Measurements from ENCODE around the gene FOXJ1.
"Not testable (repeated sequence)": the region's sequence is repeated elsewhere in the genome, so short reads cannot be mapped to it uniquely, and the experiment has no call there.

Gene FOXJ1, protein sequence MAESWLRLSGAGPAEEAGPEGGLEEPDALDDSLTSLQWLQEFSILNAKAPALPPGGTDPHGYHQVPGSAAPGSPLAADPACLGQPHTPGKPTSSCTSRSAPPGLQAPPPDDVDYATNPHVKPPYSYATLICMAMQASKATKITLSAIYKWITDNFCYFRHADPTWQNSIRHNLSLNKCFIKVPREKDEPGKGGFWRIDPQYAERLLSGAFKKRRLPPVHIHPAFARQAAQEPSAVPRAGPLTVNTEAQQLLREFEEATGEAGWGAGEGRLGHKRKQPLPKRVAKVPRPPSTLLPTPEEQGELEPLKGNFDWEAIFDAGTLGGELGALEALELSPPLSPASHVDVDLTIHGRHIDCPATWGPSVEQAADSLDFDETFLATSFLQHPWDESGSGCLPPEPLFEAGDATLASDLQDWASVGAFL

DNA sequence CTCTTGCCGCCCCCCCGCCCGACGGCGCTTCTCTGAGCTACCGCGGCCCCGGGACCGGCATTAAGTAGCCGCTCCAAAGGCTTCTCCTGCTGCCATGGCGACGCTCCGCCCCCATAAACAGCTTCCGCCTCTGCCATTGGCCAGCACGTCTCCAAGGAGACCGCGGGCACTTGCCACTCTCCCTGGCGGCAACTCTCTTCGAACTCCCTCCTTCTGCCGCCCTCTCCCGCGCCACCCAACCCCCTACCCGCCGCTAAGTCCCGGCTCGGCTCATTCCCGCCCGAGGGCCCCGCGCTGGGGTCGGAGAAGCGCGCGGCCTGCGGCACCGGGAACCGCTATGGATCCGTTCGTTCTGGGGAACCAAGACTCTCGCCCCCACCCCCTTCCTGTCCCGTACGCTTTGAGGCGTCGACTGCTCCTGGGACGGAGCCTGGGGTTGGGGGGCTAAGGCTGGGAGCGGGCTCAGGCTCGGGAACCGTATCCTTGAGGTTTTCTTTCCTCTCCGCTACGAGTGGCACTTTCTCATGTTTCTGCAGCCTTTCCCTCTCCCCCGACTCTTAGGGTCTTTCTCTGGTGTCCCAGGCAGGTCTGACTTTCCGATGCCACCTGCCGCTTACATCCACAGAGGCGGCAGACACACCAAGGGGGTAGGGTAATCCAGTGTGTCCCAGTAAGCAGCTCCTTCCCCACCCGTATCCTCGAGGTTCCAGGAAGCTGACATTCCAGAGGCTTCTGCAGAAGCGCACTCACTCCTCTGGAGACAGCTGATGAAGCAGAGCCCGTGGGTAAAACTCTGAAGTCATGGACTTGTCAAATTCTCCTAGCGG lies at the start of gene FOXJ1:
FOXJ1 (minus strand) TSS at position 34 of the 827 bp plus-strand sequence. CDS start 850 bp downstream, outside the sequence.
- peak; percentile 89 to 93 for DNase-seq

DNA sequence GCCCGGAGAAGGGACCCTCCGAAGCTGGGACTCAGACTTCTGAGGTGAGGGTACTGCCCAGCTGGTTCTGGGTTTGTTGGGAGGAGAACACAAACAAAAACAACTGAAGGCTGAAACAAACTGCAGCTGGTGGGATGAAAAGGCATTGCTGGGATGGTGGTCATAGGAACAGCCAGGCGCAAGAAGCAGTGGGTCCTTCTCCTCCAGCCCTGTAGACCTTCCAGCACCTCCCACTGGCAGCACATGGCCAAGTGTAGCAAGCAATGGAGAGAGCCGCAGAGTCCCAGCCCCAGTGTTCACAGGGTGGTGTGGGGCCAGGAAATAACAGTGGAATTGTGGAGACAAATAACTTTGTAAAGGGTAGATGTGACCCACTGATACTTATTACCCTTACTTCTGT lies 48.7 kb upstream of the FOXJ1 start:
- no peak for DNase-seq

DNA sequence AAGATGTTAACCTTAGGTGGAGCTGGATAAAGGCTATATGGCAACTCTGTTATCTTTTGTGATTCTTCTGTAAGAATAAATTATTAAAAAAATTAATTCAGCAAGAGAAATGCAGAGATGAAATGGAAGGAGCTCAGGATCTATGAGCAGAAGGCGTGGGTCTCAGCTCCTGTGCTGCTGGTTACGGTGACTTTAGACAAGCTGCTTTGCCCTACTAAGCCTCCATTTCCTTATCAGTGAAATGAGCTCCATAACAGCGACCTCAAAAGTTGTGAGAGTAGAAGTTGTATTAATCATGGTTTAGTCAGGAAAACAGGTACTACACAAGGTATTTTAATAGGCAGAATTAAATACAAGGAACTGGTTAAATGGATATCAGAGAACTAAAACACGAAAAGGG lies 48.2 kb upstream of the FOXJ1 start:
- no peak for DNase-seq

DNA sequence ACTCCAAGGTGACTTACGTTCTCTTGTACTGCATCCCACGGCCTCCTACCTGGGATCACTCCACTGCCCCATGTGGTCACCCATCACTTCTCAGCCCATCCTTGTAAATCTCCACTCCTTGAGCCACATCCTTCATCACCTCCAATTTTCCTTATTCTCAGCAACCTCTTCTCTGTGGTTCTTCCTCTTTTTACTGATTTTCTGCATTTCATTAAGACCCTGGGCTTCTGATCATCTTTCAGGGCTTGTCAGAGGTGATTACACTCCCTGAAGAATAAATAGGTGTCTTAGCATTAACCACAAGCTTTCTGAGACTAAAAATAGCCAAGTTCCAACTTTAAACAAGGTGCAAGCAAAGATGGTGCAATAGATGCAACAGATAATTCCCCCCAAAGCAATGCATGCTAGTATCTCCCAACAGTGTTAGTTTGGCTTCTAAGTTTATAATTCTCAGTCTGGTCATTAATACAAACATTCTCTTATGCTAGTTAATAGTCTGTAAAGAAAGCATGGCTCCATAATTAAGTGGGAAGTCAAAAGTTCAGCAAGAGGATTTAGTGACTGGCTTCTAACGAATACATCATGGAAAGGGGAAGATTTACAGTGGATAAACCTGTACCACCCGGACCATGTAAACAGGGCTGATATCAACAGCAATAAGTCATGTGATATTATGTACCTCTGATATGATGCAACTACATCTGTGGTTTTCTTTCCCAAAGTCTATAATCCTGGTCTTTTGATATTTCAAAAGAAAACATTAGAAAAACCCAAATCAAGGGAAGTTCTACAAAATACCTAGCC lies 47.4 kb upstream of the FOXJ1 start:
- no peak for DNase-seq

DNA sequence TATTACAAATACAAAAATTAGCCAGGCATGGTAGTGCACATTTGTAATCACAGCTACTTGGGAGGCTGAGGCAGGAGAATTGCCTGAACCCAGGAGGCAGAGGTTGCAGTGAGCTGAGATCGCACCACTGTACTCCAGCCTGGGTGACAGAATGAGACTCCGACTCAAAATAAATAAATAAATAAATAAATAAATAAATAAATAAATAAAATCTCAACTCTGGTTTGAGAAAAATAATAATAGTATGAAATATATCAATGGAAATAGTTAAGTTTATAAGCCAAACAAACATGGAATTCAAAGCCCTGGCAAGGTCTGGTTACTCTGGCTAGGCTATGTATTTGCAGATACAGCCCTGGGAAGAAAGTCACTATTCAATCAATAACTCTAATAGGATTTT lies 45.7 kb upstream of the FOXJ1 start:
- DNase-seq = not testable (repeated sequence)

DNA sequence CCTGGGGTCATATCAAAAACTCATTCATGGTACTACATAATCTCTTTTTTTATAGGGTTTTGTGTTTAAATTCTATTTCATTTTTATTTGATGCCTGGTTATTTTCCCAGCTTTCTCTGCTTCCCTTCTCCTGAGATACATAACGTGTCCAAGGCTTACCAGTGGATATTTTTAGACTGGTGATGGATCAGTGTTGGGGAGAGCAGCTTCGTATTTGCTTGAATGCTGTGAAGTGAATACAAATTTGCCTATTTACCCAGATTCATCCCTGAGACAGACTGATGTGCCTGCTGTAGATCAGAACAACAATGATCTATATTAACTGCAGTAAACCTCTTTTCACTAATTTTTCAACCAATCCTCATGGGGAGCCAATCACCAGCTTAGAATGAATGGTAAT lies 43.2 kb upstream of the FOXJ1 start:
- no peak for DNase-seq

DNA sequence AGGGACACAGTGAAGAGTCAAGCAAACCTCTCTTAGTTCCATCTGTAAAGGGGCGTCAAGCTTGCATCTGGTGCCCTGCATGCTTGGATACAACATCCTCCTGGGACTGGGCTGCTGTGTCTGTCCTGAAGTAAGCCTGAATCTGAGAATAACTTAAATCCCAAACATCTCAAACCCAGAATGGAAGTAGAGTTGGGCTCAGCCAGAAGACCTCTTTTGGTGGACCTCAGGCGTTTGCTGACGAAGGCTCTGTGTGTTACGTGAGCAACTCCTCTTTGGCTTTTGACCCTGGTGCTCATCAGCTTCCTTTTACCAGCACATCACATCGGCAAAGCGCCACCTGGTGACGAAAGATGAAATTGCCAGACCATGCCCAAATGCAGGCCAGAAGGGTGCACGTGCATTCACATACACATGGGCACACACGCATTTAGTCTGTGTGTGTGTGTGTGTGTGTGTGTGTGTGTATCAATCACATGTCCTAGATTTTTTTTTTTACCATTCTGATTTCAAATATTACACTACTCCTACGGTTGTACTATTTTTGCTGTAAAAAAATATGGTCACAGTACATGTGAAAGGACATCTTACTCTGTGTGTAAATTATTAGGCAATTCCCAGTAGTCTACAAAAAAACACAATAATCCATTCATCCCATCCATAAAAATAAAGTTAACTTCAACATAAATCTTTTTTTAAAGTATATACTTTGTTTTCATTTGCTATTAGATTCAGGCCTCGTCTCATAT lies 41.1 kb upstream of the FOXJ1 start:
- peak; percentile 99 for DNase-seq

DNA sequence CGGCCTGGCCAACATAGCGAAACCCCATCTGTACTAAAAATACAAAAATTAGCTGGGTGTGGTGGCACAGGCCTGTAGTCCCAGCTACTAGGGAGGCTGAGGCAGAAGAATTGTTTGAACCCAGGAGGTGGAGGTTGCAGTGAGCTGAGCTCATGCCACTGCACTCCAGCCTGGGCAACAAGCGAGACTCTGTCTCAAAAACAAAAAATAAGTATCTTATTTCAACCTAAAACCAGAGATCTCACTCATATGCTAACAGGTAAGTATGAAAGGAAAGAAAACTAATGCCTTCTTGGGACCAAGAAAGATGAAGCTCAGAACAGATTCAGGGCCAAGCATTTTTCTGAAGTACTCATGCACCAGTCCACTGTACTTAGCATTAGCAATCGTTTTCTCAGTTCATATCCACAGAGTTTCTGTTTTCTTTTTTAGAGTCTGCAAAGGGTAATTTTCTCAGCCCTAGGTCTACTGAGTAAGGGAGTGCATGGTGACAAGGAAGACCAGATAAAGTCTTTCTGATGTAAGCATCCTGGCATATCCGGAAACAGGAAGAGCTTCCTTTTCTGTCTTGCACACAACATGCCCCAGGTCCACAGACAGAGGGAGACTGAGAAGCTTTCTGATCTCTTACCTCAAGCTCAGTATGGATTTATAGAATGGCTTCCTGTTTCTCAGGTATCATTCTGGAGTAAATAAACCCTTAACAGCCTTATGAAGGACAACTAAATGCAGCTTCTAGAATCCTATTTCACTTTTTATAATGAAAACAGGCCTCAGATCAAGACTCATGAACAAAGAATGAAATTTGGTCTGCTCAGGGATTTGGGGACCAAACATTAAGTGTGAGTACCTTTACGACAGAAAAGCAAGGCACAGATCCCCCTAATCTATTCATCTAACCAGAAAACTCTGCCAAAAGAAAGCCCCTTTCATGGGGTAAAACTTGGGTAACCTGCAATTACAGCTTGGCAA lies 38.7 kb upstream of the FOXJ1 start:
- no peak for DNase-seq

DNA sequence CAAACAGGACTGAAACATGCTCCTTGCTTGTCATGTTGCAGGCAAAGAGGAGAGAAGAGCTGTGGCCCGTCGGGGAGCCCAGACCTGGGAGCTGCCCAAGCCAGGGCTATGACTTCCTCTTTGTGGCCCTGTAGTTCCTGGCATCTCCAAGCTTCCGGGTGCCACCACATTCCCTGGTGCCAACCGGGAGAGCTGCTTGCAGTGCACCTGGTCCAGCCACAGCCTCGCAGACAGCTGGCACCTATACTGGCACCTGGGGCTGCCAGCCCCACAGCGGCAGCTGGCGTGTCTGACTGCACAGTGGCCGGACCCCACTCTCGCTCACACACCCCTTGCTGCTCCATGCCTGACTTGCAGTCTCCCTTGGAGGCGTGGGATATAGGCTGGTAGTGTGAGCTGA lies 37.1 kb upstream of the FOXJ1 start:
- no peak for DNase-seq

DNA sequence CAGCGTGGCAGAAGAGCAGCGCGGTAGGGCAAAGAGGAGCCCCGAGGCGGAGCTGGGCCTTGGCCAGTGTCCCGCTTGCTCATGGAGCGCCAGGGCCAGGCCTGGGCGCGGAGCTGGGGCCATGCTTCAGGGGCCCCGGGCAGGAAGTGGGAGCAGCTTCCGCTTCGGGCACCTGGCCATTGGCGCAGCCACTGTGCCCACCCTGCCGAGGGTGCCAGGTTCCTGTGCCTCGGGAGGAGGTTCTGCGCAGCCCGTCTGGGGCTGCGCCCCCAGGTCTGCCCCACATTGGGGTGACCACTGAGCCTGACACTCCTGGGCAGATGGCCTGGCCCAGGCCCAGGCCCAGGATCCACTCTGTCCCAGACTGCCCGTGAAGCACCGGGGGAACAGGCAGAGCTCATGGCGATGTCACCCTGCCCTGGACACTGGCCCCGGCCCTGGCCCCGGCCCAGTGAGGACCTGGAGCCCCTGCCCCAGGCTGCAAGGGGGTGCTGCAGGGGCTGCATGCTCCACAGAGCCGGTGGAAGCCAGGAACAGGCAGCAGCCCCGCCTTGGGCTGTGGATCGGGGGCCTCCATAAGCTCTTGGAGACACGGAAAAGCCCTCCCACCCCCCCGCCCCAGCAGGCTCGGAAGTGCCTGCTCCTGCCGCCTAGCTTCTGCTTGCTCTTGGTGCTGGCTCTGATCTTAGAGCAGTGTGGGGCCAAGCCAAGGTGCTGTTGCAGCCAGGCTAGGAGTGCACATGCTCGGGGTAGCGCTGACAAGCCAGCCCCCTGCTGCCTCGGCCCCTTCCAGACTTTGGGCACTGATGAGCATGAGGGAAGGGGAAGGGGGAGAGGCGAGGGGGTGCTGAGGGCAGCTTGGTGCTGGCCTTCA lies 35.9 kb upstream of the FOXJ1 start:
- no peak for DNase-seq

DNA sequence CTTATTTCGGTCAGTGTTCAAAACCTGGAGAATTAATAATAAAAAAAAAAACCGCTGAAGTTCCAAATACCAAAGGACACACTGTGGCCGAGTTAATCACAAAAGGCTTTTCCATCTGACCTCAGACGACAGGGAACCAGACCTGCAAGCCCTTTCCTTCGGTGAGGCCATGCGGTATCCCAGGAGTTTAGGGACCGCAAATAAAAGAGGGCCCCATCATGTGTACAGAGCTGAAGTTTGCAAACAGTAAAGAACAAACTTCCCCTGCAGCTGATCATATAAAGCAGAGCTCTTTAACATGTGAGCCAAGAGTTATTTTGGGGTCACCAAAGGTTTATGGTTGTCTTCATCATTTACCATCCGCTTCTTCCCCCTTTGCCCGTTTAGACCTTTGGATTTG lies 33.0 kb upstream of the FOXJ1 start:
- no peak for DNase-seq

DNA sequence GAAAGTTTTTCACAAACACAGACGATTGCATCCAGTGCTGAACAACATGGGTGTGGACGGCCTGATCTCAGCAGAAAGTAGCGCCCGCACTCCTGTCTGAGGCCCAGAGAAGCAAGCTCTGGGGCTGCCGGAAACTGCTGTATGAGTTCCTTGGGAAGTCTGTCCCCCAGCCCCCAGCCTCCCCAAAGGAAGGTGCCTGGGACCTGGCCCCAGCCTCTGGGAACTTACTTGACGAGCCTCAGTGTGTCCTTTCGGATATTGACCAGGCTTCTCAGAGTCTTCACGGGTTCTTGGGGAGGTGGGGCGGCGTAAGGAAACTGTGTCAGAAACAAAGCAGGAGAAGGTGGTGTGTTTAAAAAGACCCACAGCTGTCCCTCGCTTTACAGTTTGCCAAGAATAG lies 32.4 kb upstream of the FOXJ1 start:
- DNase-seq = no peak

DNA sequence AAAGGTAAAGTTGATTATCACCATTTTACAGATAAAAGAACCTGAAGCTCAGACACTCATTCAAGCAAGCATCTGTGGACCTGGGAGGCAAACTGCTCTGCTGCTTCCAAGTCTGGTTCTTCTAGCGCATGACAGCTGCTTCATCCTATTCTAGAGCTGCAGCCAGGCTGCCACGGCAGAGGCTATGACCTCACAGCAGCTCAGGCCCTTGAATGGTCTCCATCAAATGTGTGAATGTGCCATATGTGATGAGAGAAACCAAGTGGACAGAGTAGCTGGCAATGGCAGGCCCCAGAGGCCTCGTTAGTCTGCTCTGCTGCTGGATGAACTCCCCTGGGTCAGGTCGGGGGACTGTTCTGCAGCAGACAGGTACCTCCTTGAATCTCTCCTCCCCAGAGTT lies 30.7 kb upstream of the FOXJ1 start:
- no peak for DNase-seq

DNA sequence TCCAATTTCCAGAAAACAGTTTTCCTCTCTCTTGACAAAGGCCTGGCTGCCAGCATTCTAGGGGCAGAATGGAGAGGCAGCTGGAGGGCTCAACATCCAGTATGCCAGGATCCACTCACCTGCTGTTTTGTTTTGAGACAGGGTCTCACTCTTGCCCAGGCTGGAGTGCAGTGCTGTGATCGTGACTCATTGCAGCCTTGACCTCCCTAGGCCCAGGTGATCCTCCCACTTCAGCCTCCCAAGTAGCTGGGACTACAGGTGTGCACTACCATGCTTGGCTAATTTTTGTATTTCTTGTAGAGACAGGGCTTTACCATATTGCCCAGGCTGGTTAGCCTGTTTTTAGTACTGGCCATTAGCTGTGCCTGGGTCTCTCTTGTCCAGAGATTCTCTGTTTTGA lies 29.1 kb upstream of the FOXJ1 start:
- no peak for DNase-seq

DNA sequence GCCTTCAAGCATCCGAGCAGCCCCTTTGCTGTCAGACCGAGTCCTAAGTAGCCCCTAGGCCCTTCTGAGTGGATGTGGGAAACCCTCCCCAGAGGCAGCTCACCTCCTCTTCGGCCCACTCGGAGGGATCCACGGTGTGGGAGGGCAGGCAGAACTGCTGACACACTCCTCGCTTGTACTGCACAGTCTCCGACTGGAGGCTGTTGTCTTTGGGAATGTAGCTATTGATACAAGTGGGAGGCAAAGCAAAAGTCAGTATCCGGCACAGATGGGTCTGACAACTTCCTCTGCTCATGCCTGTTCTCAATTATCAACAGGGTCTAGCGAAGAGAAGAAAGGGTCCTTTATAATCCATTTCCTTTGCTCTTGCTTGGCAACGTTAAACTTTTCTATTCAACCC lies 25.9 kb upstream of the FOXJ1 start:
- no peak for DNase-seq

DNA sequence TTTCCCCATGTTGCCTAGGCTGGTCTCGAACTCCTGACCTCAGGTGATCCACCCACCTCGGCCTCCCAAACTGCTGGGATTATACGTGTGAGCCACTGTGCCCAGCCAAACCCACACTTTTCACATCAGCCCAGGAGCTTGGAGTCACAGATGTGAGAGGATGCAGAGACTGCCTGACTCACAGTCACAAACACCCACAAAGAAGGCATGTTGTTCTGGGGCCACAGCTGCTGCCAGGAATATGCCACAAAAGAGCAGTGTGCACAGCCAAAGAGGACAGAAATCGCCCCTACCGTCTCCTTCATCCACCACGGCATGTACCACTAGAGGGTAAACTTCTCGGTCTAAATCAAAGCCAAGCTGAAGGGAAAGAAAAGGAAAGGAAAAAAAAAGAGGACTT lies 25.1 kb upstream of the FOXJ1 start:
- peak in 1 of 2 experiments; percentile 37 for DNase-seq

DNA sequence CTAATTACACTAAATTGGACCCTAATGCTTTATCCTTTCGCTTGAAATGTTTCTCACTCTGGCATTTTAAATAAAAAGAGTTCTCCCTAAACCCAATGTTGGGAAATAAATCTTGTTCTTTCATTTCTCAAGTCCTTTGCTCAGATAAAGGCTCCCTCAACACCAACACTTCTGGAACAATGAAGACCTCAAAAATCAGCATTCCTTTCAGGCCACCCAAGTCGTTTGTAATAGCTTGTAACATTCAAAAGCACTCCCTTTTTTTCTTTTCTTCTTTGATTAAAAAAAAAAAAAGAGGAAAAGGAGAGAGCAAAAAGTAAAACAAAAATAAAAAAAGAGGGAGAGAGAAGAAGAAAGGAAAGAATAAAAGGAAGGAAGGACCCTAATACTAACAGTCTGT lies 23.3 kb upstream of the FOXJ1 start:
- no peak for DNase-seq

DNA sequence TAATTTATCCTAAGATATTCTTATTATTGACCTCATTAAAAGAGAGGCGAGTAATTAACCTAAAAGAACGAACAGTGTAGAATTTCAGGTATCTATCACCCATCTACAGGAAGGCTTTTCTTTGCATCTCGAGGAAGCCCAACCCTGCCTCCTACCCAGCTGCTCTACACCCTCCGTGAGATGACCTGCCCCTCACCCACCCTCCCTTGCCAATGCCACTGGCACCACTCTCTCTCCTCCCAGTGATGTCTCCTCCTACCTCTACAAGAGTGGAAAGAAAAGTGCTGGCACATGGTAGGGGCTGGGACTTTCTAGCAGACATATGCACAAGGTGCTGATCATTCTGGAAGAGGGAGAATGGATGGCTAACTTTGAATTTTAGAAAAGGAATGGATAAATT lies 22.9 kb upstream of the FOXJ1 start:
- no peak for DNase-seq

DNA sequence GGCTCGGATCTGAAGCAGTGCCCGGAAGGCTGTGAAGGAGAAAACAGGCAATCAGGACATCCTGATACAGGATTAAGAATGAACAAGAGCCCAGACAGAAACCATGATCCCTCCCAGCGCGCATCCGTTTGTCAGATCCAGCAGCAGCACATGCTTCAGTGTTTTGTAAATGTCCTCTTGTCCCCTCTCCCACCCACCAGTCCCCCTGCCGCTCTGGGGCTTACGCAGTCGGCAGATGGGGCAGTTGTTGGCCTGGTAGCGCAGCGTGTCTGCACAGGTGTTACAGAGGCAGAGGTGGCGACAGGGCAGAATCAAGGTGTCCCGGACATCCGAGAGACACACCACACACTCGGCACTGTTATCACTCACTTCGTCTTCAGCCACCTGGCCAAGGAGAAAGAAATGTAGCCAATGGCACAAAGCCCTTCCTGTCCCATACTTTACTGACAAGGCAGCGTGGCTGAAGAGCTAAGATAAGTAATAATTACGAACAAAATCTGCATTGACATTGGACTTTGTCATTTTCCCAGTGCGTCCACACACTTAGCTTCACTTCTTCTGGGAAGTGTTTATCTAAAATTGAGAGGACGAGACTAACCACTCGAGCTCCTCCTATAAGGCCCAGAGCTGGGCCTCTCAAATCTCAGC lies 20.7 kb upstream of the FOXJ1 start:
- no peak for DNase-seq

Data from activated CD4-positive, alpha-beta T cell treated with anti-CD3 and anti-CD28 coated beads, Interleukin-2, amount 50 U/mL, for 48 hours (primary cell).